A549 (cell line): ENCODE data around the gene SUGP1.

Source experiments
- BHLHE40 ChIP-seq: IDR thresholded peaks from 2 replicates; pipeline ENCODE4 v1.6.1; 2012; ENCODE audit warnings: low read depth, low read length, inconsistent platforms
- EP300 ChIP-seq, 2 experiments: fragments of >200 bp; sonication (Bioruptor Twin); formaldehyde crosslinking; IDR thresholded peaks; 2 replicates in 1 of 2; 3 replicates in 1 of 2; pipeline ENCODE4 v1.6.1; 2016 to 2017
- KDM5A ChIP-seq: fragments of 200-600 bp; sonication (generic); IDR thresholded peaks from 2 replicates; pipeline ENCODE4 v1.6.1; 2016; ENCODE audit warnings: antibody characterized with exemption, mild to moderate bottlenecking
- MYC ChIP-seq: IDR thresholded peaks from 2 replicates; pipeline ENCODE4 v1.6.1; 2012; ENCODE audit warnings: mild to moderate bottlenecking, inconsistent platforms, low read length, improper control_type of control experiment, borderline replicate concordance
- RAD21 ChIP-seq, 2 experiments: fragments of >200 bp in 1 of 2; sonication (Bioruptor Twin) in 1 of 2; formaldehyde crosslinking in 1 of 2; IDR thresholded peaks in 1 of 2; conservative IDR thresholded peaks in 1 of 2; 2 replicates in 1 of 2; 3 replicates in 1 of 2; pipeline ENCODE4 v1.6.1; 2012 to 2018; ENCODE audit warnings: inconsistent platforms in 1 of 2
- ZC3H11A ChIP-seq: fragments of 450-650 bp; IDR thresholded peaks from 2 replicates; pipeline ENCODE4 v1.6.1; 2014; ENCODE audit warnings: antibody characterized with exemption, mild to moderate bottlenecking
- TF ChIP-seq, protein P1 (sequence below): fragments of >200 bp; sonication (Bioruptor Twin); formaldehyde crosslinking; IDR thresholded peaks from 3 replicates; pipeline ENCODE4 v1.5.1; 2016
- TF ChIP-seq, protein P2 (sequence below): fragments of 250-450 bp; sonication (Bioruptor Pico); IDR thresholded peaks from 2 replicates; pipeline ENCODE4 v1.5.0; 2021; ENCODE audit warnings: mild to moderate bottlenecking, moderate library complexity, borderline replicate concordance
- TF ChIP-seq, protein P3 (sequence below): IDR thresholded peaks from 2 replicates; pipeline ENCODE4 v1.6.1; 2012; ENCODE audit warnings: low read depth, borderline replicate concordance
- TF ChIP-seq, protein P4 (sequence below): IDR thresholded peaks from 2 replicates; pipeline ENCODE4 v1.6.1; 2012

DNA sequence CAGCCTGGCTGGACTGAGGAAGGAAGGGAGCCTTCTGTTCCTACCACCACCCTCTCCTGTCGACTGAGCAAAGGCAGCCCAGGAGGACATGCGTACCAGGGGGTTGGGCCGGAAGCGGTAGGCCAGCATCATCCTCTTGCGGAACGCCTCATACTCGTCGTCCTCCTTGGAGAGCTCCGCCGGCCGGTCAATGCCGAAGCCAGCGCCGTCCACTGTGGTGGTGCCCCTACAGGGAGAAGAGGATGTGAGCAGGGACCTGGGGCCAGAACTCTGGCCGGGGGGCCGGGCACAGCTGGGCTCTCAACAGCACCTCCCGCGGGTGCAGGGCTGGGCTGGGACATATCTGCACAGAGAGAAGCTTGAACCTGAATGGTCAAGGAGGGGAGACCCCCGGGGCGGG lies 43.5 kb downstream of the SUGP1 start:
- TF ChIP-seq, protein P1, sequence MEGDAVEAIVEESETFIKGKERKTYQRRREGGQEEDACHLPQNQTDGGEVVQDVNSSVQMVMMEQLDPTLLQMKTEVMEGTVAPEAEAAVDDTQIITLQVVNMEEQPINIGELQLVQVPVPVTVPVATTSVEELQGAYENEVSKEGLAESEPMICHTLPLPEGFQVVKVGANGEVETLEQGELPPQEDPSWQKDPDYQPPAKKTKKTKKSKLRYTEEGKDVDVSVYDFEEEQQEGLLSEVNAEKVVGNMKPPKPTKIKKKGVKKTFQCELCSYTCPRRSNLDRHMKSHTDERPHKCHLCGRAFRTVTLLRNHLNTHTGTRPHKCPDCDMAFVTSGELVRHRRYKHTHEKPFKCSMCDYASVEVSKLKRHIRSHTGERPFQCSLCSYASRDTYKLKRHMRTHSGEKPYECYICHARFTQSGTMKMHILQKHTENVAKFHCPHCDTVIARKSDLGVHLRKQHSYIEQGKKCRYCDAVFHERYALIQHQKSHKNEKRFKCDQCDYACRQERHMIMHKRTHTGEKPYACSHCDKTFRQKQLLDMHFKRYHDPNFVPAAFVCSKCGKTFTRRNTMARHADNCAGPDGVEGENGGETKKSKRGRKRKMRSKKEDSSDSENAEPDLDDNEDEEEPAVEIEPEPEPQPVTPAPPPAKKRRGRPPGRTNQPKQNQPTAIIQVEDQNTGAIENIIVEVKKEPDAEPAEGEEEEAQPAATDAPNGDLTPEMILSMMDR, result no peak
- TF ChIP-seq, protein P2, sequence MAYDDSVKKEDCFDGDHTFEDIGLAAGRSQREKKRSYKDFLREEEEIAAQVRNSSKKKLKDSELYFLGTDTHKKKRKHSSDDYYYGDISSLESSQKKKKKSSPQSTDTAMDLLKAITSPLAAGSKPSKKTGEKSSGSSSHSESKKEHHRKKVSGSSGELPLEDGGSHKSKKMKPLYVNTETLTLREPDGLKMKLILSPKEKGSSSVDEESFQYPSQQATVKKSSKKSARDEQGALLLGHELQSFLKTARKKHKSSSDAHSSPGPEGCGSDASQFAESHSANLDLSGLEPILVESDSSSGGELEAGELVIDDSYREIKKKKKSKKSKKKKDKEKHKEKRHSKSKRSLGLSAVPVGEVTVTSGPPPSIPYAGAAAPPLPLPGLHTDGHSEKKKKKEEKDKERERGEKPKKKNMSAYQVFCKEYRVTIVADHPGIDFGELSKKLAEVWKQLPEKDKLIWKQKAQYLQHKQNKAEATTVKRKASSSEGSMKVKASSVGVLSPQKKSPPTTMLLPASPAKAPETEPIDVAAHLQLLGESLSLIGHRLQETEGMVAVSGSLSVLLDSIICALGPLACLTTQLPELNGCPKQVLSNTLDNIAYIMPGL (CRISPR knock-in tag), result no peak
- no peak for TF ChIP-seq ZC3H11A
- TF ChIP-seq, protein P3, sequence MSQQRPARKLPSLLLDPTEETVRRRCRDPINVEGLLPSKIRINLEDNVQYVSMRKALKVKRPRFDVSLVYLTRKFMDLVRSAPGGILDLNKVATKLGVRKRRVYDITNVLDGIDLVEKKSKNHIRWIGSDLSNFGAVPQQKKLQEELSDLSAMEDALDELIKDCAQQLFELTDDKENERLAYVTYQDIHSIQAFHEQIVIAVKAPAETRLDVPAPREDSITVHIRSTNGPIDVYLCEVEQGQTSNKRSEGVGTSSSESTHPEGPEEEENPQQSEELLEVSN, result no peak
- no peak for TF ChIP-seq RAD21 (conservative IDR thresholded peaks at IDR 0.05 in 1 of 2, IDR thresholded peaks at IDR 0.05 in 1 of 2)
- no peak for TF ChIP-seq KDM5A
- TF ChIP-seq MYC, result no peak
- TF ChIP-seq, protein P4, sequence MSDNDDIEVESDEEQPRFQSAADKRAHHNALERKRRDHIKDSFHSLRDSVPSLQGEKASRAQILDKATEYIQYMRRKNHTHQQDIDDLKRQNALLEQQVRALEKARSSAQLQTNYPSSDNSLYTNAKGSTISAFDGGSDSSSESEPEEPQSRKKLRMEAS, result no peak
- no peak for TF ChIP-seq EP300 (IDR thresholded peaks at IDR 0.05)
- TF ChIP-seq BHLHE40, result no peak
